IPS-15b (cell line): ENCODE measurements around the gene FAM228B.

ENCODE experiments used
- H3K27me3 ChIP-seq: one replicate; pipeline ENCODE4 v1.6.1; 2013; ENCODE audit warnings: low read length; ENCODE audit not compliant: control insufficient read depth, insufficient read depth
- H3K36me3 ChIP-seq: one replicate; pipeline ENCODE4 v1.6.1; 2013; ENCODE audit warnings: low read length; ENCODE audit not compliant: control insufficient read depth, insufficient read depth
- H3K4me1 ChIP-seq: one replicate; pipeline ENCODE4 v1.6.1; 2013; ENCODE audit warnings: mild to moderate bottlenecking, low read length; ENCODE audit not compliant: control insufficient read depth, insufficient read depth
- H3K4me3 ChIP-seq: one replicate; pipeline ENCODE4 v1.5.1; 2013; ENCODE audit warnings: low read depth, low read length
- H3K9ac ChIP-seq: one replicate; pipeline ENCODE4 v1.6.1; 2013; ENCODE audit warnings: low read depth, mild to moderate bottlenecking, low read length
- H3K9me3 ChIP-seq: one replicate; pipeline ENCODE4 v1.6.1; 2013; ENCODE audit warnings: mild to moderate bottlenecking, low read length; ENCODE audit not compliant: control insufficient read depth, insufficient read depth

The FAM228B gene

GRCh38 chr2:24163601-24164000 lies 40.3 kb downstream of the FAM228B start:
- Histone ChIP-seq H3K9me3 (no peaks in the 10 kb centered on the region), H3K36me3 (no peaks in the 10 kb centered on the region), H3K4me1 (no peaks in the 10 kb centered on the region), H3K4me3 (no peak overlapping the region), H3K9ac (no peak overlapping the region), H3K27me3 (no peaks in the 10 kb centered on the region)

GRCh38 chr2:24164416-24164973 lies 41.2 kb downstream of the FAM228B start:
- no peaks in the 10 kb centered on the region for H3K27me3 ChIP-seq
- H3K9me3 ChIP-seq = no peaks in the 10 kb centered on the region
- H3K9ac ChIP-seq = no peak overlapping the region
- no peak overlapping the region for H3K4me3 ChIP-seq
- no peaks in the 10 kb centered on the region for H3K4me1 ChIP-seq
- no peaks in the 10 kb centered on the region for H3K36me3 ChIP-seq

GRCh38 chr2:24169023-24169422 lies 45.8 kb downstream of the FAM228B start:
- H3K4me1 ChIP-seq = no peaks in the 10 kb centered on the region
- no peaks in the 10 kb centered on the region for H3K27me3 ChIP-seq
- no peak overlapping the region for H3K4me3 ChIP-seq
- no peak overlapping the region for H3K9ac ChIP-seq
- no peaks in the 10 kb centered on the region for H3K9me3 ChIP-seq
- no peaks in the 10 kb centered on the region for H3K36me3 ChIP-seq

GRCh38 chr2:24174851-24175277 lies 51.6 kb downstream of the FAM228B start, which contains the start of gene FAM228A:
Gene FAM228A (plus strand): TSS chr2:24175053. CDS start chr2:24175481, 428 bp downstream.
- Histone ChIP-seq H3K4me3 (no peak within 1 kb of the TSS), H3K4me1 (no peaks in the 10 kb centered on the region), H3K9ac (no peak within 1 kb of the TSS), H3K27me3 (no peaks in the 10 kb centered on the region), H3K36me3 (no peaks in the 10 kb centered on the region), H3K9me3 (no peaks in the 10 kb centered on the region)

GRCh38 chr2:24175631-24176187 lies 52.4 kb downstream of the FAM228B start:
- no peaks in the 10 kb centered on the region for H3K36me3 ChIP-seq
- no peak overlapping the region for H3K4me3 ChIP-seq
- H3K9ac ChIP-seq = no peak overlapping the region
- no peaks in the 10 kb centered on the region for H3K27me3 ChIP-seq
- no peaks in the 10 kb centered on the region for H3K4me1 ChIP-seq
- H3K9me3 ChIP-seq = no peaks in the 10 kb centered on the region

GRCh38 chr2:24176326-24176725 lies 53.1 kb downstream of the FAM228B start:
- H3K27me3 ChIP-seq = no peaks in the 10 kb centered on the region
- no peaks in the 10 kb centered on the region for H3K9me3 ChIP-seq
- no peaks in the 10 kb centered on the region for H3K36me3 ChIP-seq
- H3K9ac ChIP-seq = no peak overlapping the region
- H3K4me1 ChIP-seq = no peaks in the 10 kb centered on the region
- no peak overlapping the region for H3K4me3 ChIP-seq

GRCh38 chr2:24179683-24180082 lies 56.4 kb downstream of the FAM228B start:
- H3K4me3 ChIP-seq = no peak overlapping the region
- no peaks in the 10 kb centered on the region for H3K9me3 ChIP-seq
- no peaks in the 10 kb centered on the region for H3K4me1 ChIP-seq
- no peaks in the 10 kb centered on the region for H3K27me3 ChIP-seq
- H3K36me3 ChIP-seq = no peaks in the 10 kb centered on the region
- no peak overlapping the region for H3K9ac ChIP-seq

GRCh38 chr2:24181849-24182248 lies 58.6 kb downstream of the FAM228B start:
- H3K4me1 ChIP-seq = no peaks in the 10 kb centered on the region
- H3K9ac ChIP-seq = no peak overlapping the region
- no peaks in the 10 kb centered on the region for H3K9me3 ChIP-seq
- H3K36me3 ChIP-seq = no peaks in the 10 kb centered on the region
- H3K4me3 ChIP-seq = no peak overlapping the region
- H3K27me3 ChIP-seq = no peaks in the 10 kb centered on the region

- Histone ChIP-seq H3K4me1 (no peaks in the 10 kb centered on the region), H3K9me3 (no peaks in the 10 kb centered on the region), H3K9ac (no peak overlapping the region), H3K4me3 (no peak overlapping the region), H3K36me3 (no peaks in the 10 kb centered on the region), H3K27me3 (no peaks in the 10 kb centered on the region)
Observed at GRCh38 chr2:24182507-24182906, 59.2 kb downstream of the FAM228B start.

GRCh38 chr2:24183366-24184069 lies 60.2 kb downstream of the FAM228B start:
- no peaks in the 10 kb centered on the region for H3K27me3 ChIP-seq
- no peaks in the 10 kb centered on the region for H3K9me3 ChIP-seq
- no peak overlapping the region for H3K9ac ChIP-seq
- no peaks in the 10 kb centered on the region for H3K4me1 ChIP-seq
- no peak overlapping the region for H3K4me3 ChIP-seq
- no peaks in the 10 kb centered on the region for H3K36me3 ChIP-seq

- no peaks in the 10 kb centered on the region for H3K4me1 ChIP-seq
- H3K27me3 ChIP-seq = no peaks in the 10 kb centered on the region
- no peaks in the 10 kb centered on the region for H3K36me3 ChIP-seq
- no peak overlapping the region for H3K9ac ChIP-seq
- no peaks in the 10 kb centered on the region for H3K9me3 ChIP-seq
- H3K4me3 ChIP-seq = no peak overlapping the region
Observed at GRCh38 chr2:24189551-24189950, 66.3 kb downstream of the FAM228B start.

GRCh38 chr2:24190503-24190902 lies 67.2 kb downstream of the FAM228B start:
- Histone ChIP-seq H3K36me3 (no peaks in the 10 kb centered on the region), H3K4me1 (no peaks in the 10 kb centered on the region), H3K4me3 (no peak overlapping the region), H3K9me3 (no peaks in the 10 kb centered on the region), H3K9ac (no peak overlapping the region), H3K27me3 (no peaks in the 10 kb centered on the region)
